ENCODE results near the gene KRT86. TPM values are rescaled to one million over a fixed set of nuclear protein-coding genes. Genes with fewer than 3 reads are reported as not detected.

KRT86 gene
- total and polyA plus RNA-seq, 2 experiments from 2014 or later, result 0.35 TPM; not detected in 1

GRCh38 chr12:52228931-52229330 is 45.5 kb upstream of the KRT86 start:
- Histone ChIP-seq H3K27ac (no peak overlapping the region), H3K9me3 (ENCODE audit: low read depth) (no peaks in the 10 kb centered on the region), H3K4me3 (no peak overlapping the region), H3K4me1 (ENCODE audit: low read depth) (no peaks in the 10 kb centered on the region), H3K36me3 (no peaks in the 10 kb centered on the region), H3K27me3 (peaks cover 91% of the 10 kb centered on the region)
- TF ChIP-seq CTCF (IDR thresholded peaks at IDR 0.05; ENCODE audit: low read depth, low read length), result no peak
- no peak for DNase-seq (ENCODE audit: low read depth in 1 of 2, low spot score in 1 of 2)

GRCh38 chr12:52229836-52230343 is 44.6 kb upstream of the KRT86 start:
- no peaks in the 10 kb centered on the region for H3K9me3 ChIP-seq (ENCODE audit: low read depth)
- H3K4me3 ChIP-seq, result no peak overlapping the region
- H3K36me3 ChIP-seq, result no peaks in the 10 kb centered on the region
- no peaks in the 10 kb centered on the region for H3K4me1 ChIP-seq (ENCODE audit: low read depth)
- peaks cover 92% of the 10 kb centered on the region for H3K27me3 ChIP-seq
- no peak overlapping the region for H3K27ac ChIP-seq
- TF ChIP-seq CTCF (IDR thresholded peaks at IDR 0.05; ENCODE audit: low read depth, low read length), result no peak
- DNase-seq (ENCODE audit: low read depth in 1 of 2, low spot score in 1 of 2), result no peak

GRCh38 chr12:52230364-52231281 is 43.8 kb upstream of the KRT86 start:
- Histone ChIP-seq H3K27ac (no peak overlapping the region), H3K9me3 (ENCODE audit: low read depth) (no peaks in the 10 kb centered on the region), H3K36me3 (no peaks in the 10 kb centered on the region), H3K4me3 (no peak overlapping the region), H3K4me1 (ENCODE audit: low read depth) (no peaks in the 10 kb centered on the region), H3K27me3 (peaks cover 94% of the 10 kb centered on the region)
- DNase-seq (ENCODE audit: low read depth in 1 of 2, low spot score in 1 of 2), result peak in 1 of 2 donors; percentile 84
- no peak for TF ChIP-seq CTCF (IDR thresholded peaks at IDR 0.05; ENCODE audit: low read depth, low read length)

GRCh38 chr12:52231305-52232202 is 42.9 kb upstream of the KRT86 start:
- Histone ChIP-seq H3K36me3 (no peaks in the 10 kb centered on the region), H3K4me1 (ENCODE audit: low read depth) (no peaks in the 10 kb centered on the region), H3K4me3 (no peak overlapping the region), H3K9me3 (ENCODE audit: low read depth) (no peaks in the 10 kb centered on the region), H3K27ac (no peak overlapping the region), H3K27me3 (peaks cover 94% of the 10 kb centered on the region)
- no peak for TF ChIP-seq CTCF (IDR thresholded peaks at IDR 0.05; ENCODE audit: low read depth, low read length)
- DNase-seq (ENCODE audit: low read depth in 1 of 2, low spot score in 1 of 2), result no peak

- Histone ChIP-seq H3K4me1 (ENCODE audit: low read depth) (no peaks in the 10 kb centered on the region), H3K27me3 (peaks cover 93% of the 10 kb centered on the region), H3K36me3 (no peaks in the 10 kb centered on the region), H3K4me3 (no peak overlapping the region), H3K27ac (no peak overlapping the region), H3K9me3 (ENCODE audit: low read depth) (no peaks in the 10 kb centered on the region)
- DNase-seq (ENCODE audit: low read depth in 1 of 2, low spot score in 1 of 2), result no peak
- no peak for TF ChIP-seq CTCF (IDR thresholded peaks at IDR 0.05; ENCODE audit: low read depth, low read length)
Observed at GRCh38 chr12:52232203-52232673, 42.2 kb upstream of the KRT86 start.

All from cardiac muscle cell (in vitro differentiated cells and primary cell).